Measurements from ENCODE around the gene POU2F2.

GRCh38 chr19:42111811-42112210, 20.4 kb downstream of the POU2F2 start:
- TF ChIP-seq CTCF (IDR thresholded peaks at IDR 0.05 in 2 of 3, conservative IDR thresholded peaks at IDR 0.05 in 1 of 3; ENCODE audit: borderline replicate concordance in 1 of 3, insufficient read depth in 1 of 3, low read depth in 2 of 3, low read length in 2 of 3): no peak
- no peak for TF ChIP-seq EZH2phosphoT487 (IDR thresholded peaks at IDR 0.05; ENCODE audit: borderline replicate concordance)
- no peak for TF ChIP-seq SIN3A (IDR thresholded peaks at IDR 0.05; ENCODE audit: low read depth)
- no peak for TF ChIP-seq FOSL1 (IDR thresholded peaks at IDR 0.05; ENCODE audit: low read depth)
- TF ChIP-seq POLR2AphosphoS5 (IDR thresholded peaks at IDR 0.05; ENCODE audit: low read depth, low read length): no peak
- TF ChIP-seq SP1 (IDR thresholded peaks at IDR 0.05; ENCODE audit: low read depth): no peak
- no peak for TF ChIP-seq RAD21 (IDR thresholded peaks at IDR 0.05; ENCODE audit: low read depth)
